Activated CD4-positive, alpha-beta memory T cell treated with anti-CD3 and anti-CD28 coated beads, Interleukin-2, amount 10 ng/mL, durations not matched to agents 7 days and 5 days (primary cell): ENCODE measurements around the gene MFN2. TPM values are rescaled to one million over a fixed set of nuclear protein-coding genes. Genes with fewer than 3 reads are reported as not detected.
A peak's percentile ranks its signal among the peaks of the same experiment; 100 is the strongest.

ENCODE experiments used
- CTCF ChIA-PET: fragments of 350-600 bp; sonication (Branson Sonifier 250); formaldehyde crosslinking; loops from one replicate; lab custom pipeline; 2021; ENCODE audit warnings: antibody characterized with exemption, inconsistent platforms; lab: Charles Lee
- POLR2A ChIA-PET: fragments of 350-600 bp; sonication (Branson Sonifier 250); formaldehyde crosslinking; loops from one replicate; lab custom pipeline; 2021; ENCODE audit warnings: antibody characterized with exemption; lab: Charles Lee
- DNase-seq: peaks from one replicate; pipeline ENCODE4 v3.0.0-alpha.2; 2020
- H3K27ac Mint-ChIP-seq: one replicate; pipeline ENCODE4 v1.8.0; 2021; ENCODE audit warnings: mild to moderate bottlenecking, mixed read lengths
- H3K27me3 Mint-ChIP-seq: one replicate; pipeline ENCODE4 v1.8.0; 2021; ENCODE audit warnings: mixed read lengths
- H3K36me3 Mint-ChIP-seq: one replicate; pipeline ENCODE4 v1.8.0; 2021; ENCODE audit warnings: low read depth, mixed read lengths
- H3K4me1 Mint-ChIP-seq: one replicate; pipeline ENCODE4 v1.8.0; 2021; ENCODE audit warnings: mixed read lengths
- H3K4me3 Mint-ChIP-seq: one replicate; pipeline ENCODE4 v1.8.0; 2021; ENCODE audit warnings: mild to moderate bottlenecking, mixed read lengths
- H3K9me3 Mint-ChIP-seq: one replicate; pipeline ENCODE4 v1.8.0; 2021; ENCODE audit warnings: mixed read lengths
- total RNA-seq, 2 experiments: library from RNA; stranded (reverse); gene quantifications; one replicate each; pipeline ENCODE4 v1.2.3, GENCODE V29; 2021

Gene MFN2
- total RNA-seq, 2 experiments from 2014 or later: 51.4 to 52.1 TPM

DNA sequence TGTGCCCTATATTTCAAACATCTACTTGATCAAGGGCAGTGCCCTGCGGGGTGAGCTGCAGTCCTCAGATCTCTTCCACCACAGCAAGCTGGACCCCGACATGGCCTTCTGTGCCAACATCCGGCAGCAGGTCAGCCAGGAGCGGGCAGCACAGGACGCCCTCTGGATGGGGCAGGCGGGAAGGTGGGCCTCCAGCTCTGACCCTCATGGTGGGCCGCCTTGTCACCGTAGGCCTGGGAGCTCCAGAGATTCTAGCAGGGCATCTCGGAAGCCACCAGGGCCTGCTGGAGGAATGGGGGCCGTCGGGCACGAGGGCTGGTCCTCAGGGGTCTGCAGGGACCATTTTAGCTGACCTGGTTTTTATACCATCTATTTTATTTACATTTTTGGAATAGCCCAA lies 15.6 kb upstream of the MFN2 start:
- Mint-ChIP-seq H3K4me1 (no peaks in the 10 kb centered on the region), H3K4me3 (no peak overlapping the region), H3K27me3 (no peaks in the 10 kb centered on the region), H3K27ac (no peak overlapping the region), H3K9me3 (no peaks in the 10 kb centered on the region), H3K36me3 (peaks cover 4% of the 10 kb centered on the region)
- ChIA-PET POLR2A (interaction anchor here (10.9 kb wide), 1 partner anchor 56 kb away, joined by 223 read pairs; no protein-coding TSS in a partner anchor), CTCF (no interaction called here)
- DNase-seq: no peak

DNA sequence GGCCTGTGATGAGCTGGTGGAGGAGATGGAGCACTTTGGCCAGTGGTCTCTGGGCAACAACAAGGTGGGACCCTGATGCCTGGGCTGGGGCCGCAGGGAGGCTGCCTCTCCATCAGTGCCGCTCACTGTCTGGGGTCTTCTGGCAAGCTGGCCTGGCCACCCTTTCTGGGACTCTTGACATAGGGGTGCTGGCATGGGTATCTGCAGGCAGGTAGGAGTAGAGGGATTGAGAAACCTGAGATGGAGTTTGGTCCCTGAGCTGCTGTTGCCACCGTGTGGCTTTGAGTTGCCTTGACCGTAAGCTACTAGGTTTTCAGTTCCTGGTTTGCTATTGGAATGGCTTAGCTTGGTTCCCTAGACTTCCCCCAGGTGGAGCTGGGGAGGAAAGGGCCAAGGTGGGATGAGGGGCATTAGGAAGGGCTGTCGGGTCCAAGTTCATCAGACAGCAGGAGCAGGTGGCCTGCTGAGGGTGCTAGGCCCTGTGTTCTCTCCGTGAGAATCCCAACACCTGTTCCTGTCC lies 13.2 kb upstream of the MFN2 start:
- Mint-ChIP-seq H3K4me3 (no peak overlapping the region), H3K4me1 (peaks cover 5% of the 10 kb centered on the region), H3K27me3 (no peaks in the 10 kb centered on the region), H3K9me3 (no peaks in the 10 kb centered on the region), H3K36me3 (peaks cover 4% of the 10 kb centered on the region), H3K27ac (no peak overlapping the region)
- POLR2A ChIA-PET: interaction anchor here (1.1 to 10.9 kb wide), 3 partner anchors 12 to 58 kb away, joined by 3 to 223 read pairs (median 5); partner anchors contain the start of gene MFN2
- CTCF ChIA-PET: interaction anchor here (0.8 to 1.0 kb wide), 3 partner anchors 13 to 53 kb away, joined by 4 to 7 read pairs (median 4); partner anchors contain the start of gene MFN2
- peak; percentile 29 for DNase-seq

DNA sequence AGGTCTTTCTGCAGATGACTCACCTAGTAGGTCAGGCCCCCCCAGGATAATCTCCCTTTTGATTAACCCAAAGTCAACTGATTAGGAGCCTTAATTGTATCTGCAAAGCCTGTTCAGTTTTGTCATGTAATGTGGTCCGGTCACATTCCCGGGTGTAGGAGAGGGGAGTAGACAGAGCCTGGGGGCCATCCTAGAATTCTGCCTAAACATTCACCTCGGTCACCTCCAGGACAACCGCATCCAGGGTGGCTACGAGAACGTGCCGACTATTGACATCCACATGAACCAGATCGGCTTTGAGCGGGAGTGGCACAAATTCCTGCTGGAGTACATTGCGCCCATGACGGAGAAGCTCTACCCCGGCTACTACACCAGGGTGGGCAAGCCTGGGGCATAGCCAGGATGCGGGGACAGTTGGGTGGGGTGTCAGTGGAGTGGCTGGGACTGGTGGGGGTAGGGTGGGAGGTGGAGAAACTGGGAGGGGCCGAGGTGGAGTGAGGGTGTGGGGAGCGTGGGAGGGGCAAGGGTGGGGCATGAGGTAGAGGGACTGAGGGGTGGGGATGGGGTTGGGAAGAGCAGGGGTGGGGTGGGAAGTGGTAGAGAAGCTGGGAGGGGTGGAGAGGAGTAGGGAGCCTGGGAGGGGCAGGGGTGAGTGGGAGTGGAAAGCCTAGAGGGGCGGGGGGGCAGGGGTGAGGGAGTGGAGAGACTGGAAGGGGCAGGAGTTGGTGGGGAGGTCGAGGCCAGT lies 9.6 kb upstream of the MFN2 start:
- ChIA-PET POLR2A (interaction anchor here (1.1 to 10.9 kb wide), 2 partner anchors 12 to 62 kb away, joined by 3 to 223 read pairs; no protein-coding TSS in a partner anchor), CTCF (interaction anchor here (1.1 kb wide), 1 partner anchor 9 kb away, joined by 3 read pairs; the partner anchor contains the start of gene MFN2)
- H3K9me3 Mint-ChIP-seq: no peaks in the 10 kb centered on the region
- no peak for DNase-seq
- no peaks in the 10 kb centered on the region for H3K27me3 Mint-ChIP-seq
- no peak overlapping the region for H3K27ac Mint-ChIP-seq
- no peak overlapping the region for H3K4me3 Mint-ChIP-seq
- peaks cover 33% of the 10 kb centered on the region for H3K4me1 Mint-ChIP-seq
- peaks cover 11% of the 10 kb centered on the region for H3K36me3 Mint-ChIP-seq

DNA sequence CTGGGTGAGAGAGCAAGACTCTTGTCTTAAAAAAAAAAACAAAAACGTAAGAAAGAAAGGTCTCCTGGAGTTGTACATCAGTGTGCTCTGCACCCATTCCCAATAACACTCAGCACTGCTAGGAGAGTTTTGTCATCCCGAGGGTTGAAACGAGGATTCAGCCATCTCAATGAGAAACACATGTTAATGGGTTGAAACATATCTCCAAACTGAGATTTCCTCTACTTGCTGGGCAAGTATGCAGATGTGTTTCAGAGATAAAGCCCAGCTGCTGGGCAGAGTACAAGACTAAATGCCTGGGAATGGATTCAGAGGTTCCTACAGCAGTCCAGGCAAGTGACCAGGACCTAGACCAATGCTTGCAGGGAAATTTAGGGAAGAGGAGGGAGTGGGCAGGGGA lies 2.6 kb upstream of the MFN2 start:
- peaks cover 13% of the 10 kb centered on the region for H3K36me3 Mint-ChIP-seq
- POLR2A ChIA-PET: interaction anchor here (9.9 kb wide), 1 partner anchor 68 kb away, joined by 296 read pairs; no protein-coding TSS in a partner anchor
- DNase-seq: no peak

DNA sequence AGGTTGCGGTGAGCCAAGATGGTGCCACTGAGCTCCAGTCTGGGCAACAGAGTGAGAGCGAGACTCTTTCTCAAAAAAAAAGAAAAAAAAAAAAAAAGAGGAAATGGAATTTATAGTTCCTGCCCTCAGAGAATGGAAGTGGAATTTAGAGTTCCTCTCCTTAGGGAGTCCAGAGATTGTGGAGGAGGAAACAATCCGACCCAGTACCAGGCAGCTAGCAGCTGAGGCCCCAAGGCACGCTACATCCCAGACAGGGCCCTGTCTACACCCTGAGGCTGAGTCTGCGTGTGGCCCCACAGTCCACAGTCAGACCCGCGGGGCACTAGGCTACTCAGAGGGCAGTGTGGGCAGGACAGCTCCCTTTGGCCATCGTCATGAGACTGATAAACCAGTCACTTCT lies 1.9 kb upstream of the MFN2 start:
- Mint-ChIP-seq H3K9me3 (no peaks in the 10 kb centered on the region), H3K27me3 (no peaks in the 10 kb centered on the region), H3K27ac (no peak overlapping the region), H3K4me1 (peaks cover 50% of the 10 kb centered on the region), H3K36me3 (peaks cover 10% of the 10 kb centered on the region), H3K4me3 (no peak overlapping the region)
- DNase-seq: no peak
- POLR2A ChIA-PET: interaction anchor here (9.9 kb wide), 1 partner anchor 69 kb away, joined by 296 read pairs; no protein-coding TSS in a partner anchor
- CTCF ChIA-PET: no interaction called here

More for the DNA sequence above, 2.6 kb upstream of the MFN2 start:
- Mint-ChIP-seq H3K27ac (no peak overlapping the region), H3K4me3 (no peak overlapping the region), H3K4me1 (peaks cover 53% of the 10 kb centered on the region), H3K9me3 (no peaks in the 10 kb centered on the region), H3K27me3 (no peaks in the 10 kb centered on the region)
- CTCF ChIA-PET: no interaction called here

DNA sequence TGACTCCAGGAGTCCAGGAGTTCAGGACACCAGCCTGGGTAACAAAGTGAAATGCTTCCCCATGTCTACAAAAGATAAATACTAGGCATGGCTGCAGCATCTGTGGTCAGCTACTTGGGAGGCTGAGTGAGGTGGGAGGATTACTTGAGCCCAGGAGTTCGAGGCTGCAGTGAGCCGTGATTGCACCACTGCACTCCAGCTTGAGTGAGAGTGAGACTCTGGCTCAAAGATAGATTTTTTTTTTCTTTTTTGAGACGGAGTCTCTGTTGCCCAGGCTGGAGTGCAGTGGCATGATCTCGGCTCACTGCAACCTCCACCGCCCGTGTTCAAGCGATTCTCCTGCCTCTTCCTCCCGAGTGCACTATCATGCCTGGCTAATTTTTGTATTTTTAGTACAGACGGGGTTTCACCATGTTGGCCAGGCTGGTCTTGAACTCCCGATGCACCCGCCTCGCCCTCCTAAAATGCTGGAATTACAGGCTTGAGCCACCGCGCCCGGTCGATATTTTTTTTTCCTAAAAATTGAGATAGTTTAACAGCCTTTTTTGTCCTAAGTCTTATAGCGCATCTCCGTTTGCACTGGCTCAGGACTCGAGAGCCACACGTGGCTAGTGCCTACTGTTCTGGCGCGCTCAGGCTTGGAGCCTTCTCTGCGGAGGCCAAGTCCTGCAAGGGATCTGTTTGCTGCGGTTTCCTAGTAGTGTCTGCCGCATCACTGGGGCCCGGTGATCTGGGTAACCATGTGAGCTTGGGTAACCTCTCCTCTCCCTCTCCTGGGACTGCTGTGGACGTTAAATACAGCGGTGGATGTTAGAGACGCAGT lies 1.0 kb upstream of the MFN2 start:
- H3K9me3 Mint-ChIP-seq: no peaks in the 10 kb centered on the region
- POLR2A ChIA-PET: interaction anchor here (0.9 to 9.9 kb wide), 11 partner anchors 12 to 173 kb away, joined by 3 to 296 read pairs (median 4); partner anchors contain the start of genes KIAA2013 and MIIP
- no peak for DNase-seq
- peaks cover 13% of the 10 kb centered on the region for H3K36me3 Mint-ChIP-seq
- H3K27me3 Mint-ChIP-seq: no peaks in the 10 kb centered on the region
- H3K4me3 Mint-ChIP-seq: peak overlapping the region; percentile 95
- CTCF ChIA-PET: interaction anchor here (0.8 to 1.9 kb wide), 5 partner anchors 8 to 100 kb away, joined by 3 to 5 read pairs (median 4); partner anchors contain the start of gene MIIP
- H3K4me1 Mint-ChIP-seq: peaks cover 51% of the 10 kb centered on the region
- H3K27ac Mint-ChIP-seq: peak overlapping the region; percentile 82

DNA sequence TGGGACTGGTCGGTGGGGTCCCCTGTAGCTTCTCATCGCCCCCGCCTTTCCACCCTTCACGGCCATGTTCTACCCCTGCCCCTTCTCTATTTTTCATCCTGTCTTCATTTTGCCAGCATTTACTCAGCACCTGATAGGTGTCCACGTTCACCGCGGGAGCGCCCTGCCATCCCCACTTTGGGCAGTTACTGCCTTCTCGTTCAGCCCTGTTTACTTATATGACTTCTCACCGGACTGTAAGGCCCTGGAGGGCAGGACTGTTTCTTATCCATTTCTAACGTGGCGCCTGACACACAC lies 380 bp downstream of the MFN2 start:
- CTCF ChIA-PET: interaction anchor here (0.5 to 2.1 kb wide), 10 partner anchors 10 to 202 kb away, joined by 3 to 7 read pairs (median 4); partner anchors contain the start of gene MIIP
- peak overlapping the region; percentile 86 for H3K27ac Mint-ChIP-seq
- POLR2A ChIA-PET: interaction anchor here (0.8 to 9.9 kb wide), 13 partner anchors 8 to 108 kb away, joined by 3 to 296 read pairs (median 5); partner anchors contain the start of genes KIAA2013 and MIIP
- H3K9me3 Mint-ChIP-seq: no peaks in the 10 kb centered on the region
- H3K4me3 Mint-ChIP-seq: peak overlapping the region; percentile 95
- H3K36me3 Mint-ChIP-seq: peaks cover 20% of the 10 kb centered on the region
- DNase-seq: no peak
- peaks cover 49% of the 10 kb centered on the region for H3K4me1 Mint-ChIP-seq
- no peaks in the 10 kb centered on the region for H3K27me3 Mint-ChIP-seq

DNA sequence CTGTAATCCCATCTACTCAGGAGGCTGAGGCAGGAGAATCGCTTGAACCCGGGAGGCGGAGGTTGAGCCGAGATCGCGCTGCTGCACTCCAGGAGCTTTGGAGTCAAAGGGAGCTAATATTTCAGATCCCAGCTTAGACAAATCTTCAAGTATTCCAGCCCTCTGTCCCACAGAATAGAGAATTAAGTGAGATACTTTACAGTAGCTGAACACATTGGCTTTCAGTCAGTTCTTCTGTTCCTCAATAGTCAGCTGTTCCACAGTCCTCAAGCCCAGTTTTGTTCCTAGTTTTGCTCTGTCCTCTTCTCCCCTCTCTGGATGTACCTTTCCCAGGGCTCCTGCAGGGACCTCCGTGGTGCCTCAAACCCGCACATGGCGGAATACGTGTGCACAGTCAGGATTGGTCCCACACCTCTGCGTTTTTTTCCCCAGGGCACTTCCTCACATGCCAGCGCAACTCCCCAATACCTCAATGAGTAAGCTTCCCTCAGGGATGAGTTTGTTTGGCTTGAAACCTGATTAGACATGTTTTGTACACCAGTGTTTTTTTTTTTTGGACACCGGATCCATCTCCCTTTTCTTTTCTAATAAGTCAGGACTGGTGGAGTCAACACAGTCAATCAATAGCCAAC lies 1.2 kb downstream of the MFN2 start:
- peak overlapping the region; percentile 95 for H3K4me3 Mint-ChIP-seq

DNA sequence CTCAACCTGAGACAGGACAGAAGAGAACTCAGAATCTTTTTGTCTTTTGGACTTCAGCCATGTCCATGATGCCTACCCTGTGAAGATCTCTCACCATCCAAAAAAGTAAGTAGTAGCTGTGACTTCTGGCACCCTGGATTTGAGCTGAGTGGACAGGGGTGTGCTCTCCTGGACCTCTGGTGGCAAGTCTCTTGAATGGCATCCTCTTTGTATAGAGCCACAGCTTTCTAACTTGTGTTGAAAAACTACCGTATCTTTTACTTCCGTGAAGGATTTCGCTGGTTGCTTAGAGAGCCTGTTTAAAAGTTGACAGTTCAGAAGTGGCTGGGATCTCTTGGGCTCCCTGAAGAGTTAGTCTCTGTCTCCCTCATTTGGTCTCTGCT lies 1.8 kb downstream of the MFN2 start:
- ChIA-PET POLR2A (interaction anchor here (1.3 to 9.9 kb wide), 3 partner anchors 9 to 72 kb away, joined by 3 to 296 read pairs (median 11); no protein-coding TSS in a partner anchor), CTCF (interaction anchor here (1.1 to 2.1 kb wide), 3 partner anchors 9 to 15 kb away, joined by 3 to 7 read pairs (median 4); no protein-coding TSS in a partner anchor)
- H3K27ac Mint-ChIP-seq: peak overlapping the region; percentile 86
- DNase-seq: no peak
- peaks cover 27% of the 10 kb centered on the region for H3K36me3 Mint-ChIP-seq
- peak overlapping the region; percentile 95 for H3K4me3 Mint-ChIP-seq
- no peaks in the 10 kb centered on the region for H3K9me3 Mint-ChIP-seq
- H3K4me1 Mint-ChIP-seq: peaks cover 55% of the 10 kb centered on the region
- no peaks in the 10 kb centered on the region for H3K27me3 Mint-ChIP-seq

More for the DNA sequence above, 1.2 kb downstream of the MFN2 start:
- DNase-seq: no peak
- peaks cover 55% of the 10 kb centered on the region for H3K4me1 Mint-ChIP-seq
- H3K9me3 Mint-ChIP-seq: no peaks in the 10 kb centered on the region
- POLR2A ChIA-PET: interaction anchor here (0.8 to 9.9 kb wide), 8 partner anchors 8 to 72 kb away, joined by 3 to 296 read pairs (median 7); partner anchors contain the start of genes KIAA2013 and MIIP
- CTCF ChIA-PET: interaction anchor here (1.0 to 2.1 kb wide), 7 partner anchors 9 to 201 kb away, joined by 3 to 7 read pairs (median 3); partner anchors contain the start of gene MIIP
- peak overlapping the region; percentile 86 for H3K27ac Mint-ChIP-seq
- peaks cover 27% of the 10 kb centered on the region for H3K36me3 Mint-ChIP-seq
- no peaks in the 10 kb centered on the region for H3K27me3 Mint-ChIP-seq

DNA sequence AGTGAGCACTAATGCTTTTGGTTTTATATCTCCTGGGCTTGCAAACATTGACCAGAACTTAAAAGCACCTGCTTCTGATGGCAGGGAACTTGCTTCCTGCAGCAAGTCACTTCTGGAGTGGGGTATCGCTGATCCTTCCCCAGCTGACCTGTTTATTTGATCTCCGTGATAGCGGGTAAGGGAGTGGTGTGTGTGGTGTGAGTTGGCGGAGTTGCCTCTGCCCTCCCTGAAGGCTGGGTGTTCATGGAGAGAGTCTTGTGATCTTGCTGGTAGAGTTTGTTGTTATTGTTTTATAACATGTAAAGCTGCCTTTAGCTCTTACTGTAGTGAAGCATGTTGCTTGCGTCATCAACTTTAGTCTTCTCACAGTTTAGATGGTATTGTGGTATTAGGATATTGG lies 3.9 kb downstream of the MFN2 start:
- CTCF ChIA-PET: no interaction called here
- H3K4me1 Mint-ChIP-seq: peaks cover 52% of the 10 kb centered on the region

DNA sequence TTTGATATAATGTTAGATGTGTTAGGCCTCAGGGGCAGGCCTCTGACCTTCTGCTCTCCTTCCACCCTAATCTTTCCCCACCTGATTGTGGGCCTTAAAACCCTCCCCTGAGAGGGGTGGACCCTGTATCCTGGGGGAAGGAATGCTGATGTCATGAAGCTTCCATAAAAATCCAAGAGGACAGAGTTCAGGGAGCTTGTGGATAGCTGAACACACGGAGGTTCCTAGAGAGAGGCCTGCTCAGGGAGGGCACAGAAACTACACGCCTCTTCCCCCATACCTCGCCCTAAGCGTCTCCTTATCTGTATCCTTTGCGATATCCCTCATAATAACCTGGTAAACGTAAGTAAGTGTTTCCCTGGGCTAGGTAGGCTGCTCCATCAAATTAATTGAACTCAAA lies 4.3 kb downstream of the MFN2 start:
- DNase-seq: no peak
- POLR2A ChIA-PET: interaction anchor here (0.8 to 9.9 kb wide), 4 partner anchors 11 to 75 kb away, joined by 3 to 296 read pairs (median 6); partner anchors contain the start of gene KIAA2013
- H3K27me3 Mint-ChIP-seq: no peaks in the 10 kb centered on the region
- no peak overlapping the region for H3K4me3 Mint-ChIP-seq
- no peaks in the 10 kb centered on the region for H3K9me3 Mint-ChIP-seq
- peaks cover 36% of the 10 kb centered on the region for H3K36me3 Mint-ChIP-seq
- peaks cover 50% of the 10 kb centered on the region for H3K4me1 Mint-ChIP-seq
- CTCF ChIA-PET: no interaction called here
- H3K27ac Mint-ChIP-seq: no peak overlapping the region

More for the DNA sequence above, 3.9 kb downstream of the MFN2 start:
- Mint-ChIP-seq H3K27ac (no peak overlapping the region), H3K27me3 (no peaks in the 10 kb centered on the region), H3K9me3 (no peaks in the 10 kb centered on the region), H3K4me3 (no peak overlapping the region), H3K36me3 (peaks cover 32% of the 10 kb centered on the region)
- DNase-seq: no peak
- POLR2A ChIA-PET: interaction anchor here (0.8 to 9.9 kb wide), 4 partner anchors 11 to 74 kb away, joined by 3 to 296 read pairs (median 6); partner anchors contain the start of gene KIAA2013
